ENCODE results near the gene POLR2C. TPM values are rescaled to one million over a fixed set of nuclear protein-coding genes. Genes with fewer than 3 reads are reported as not detected.
A peak's percentile ranks its signal among the peaks of the same experiment; 100 is the strongest.

The POLR2C gene
- total and polyA plus RNA-seq, 2 of the 13 experiments (the other 11 are each of a cell fraction or from before 2014, with no cell fraction given), result 104 to 216 TPM

GRCh38 chr16:57462978-57463362, 491 bp downstream of the POLR2C start:
- intact Hi-C loops (cut with micrococcal nuclease; ENCODE audit: unreplicated experiment), result loop anchor here (1.0 kb wide), 1 partner anchor 56 kb away; no protein-coding TSS in a partner anchor
- no peak overlapping the region for H2AFZ ChIP-seq (ENCODE audit: low read length)
- H3K9me3 ChIP-seq (ENCODE audit: low read length), result no peaks in the 10 kb centered on the region
- H3K9ac ChIP-seq (ENCODE audit: insufficient read depth, low read depth, low read length), result peak overlapping the region; percentile 94
- FAIRE-seq (no peak), DNase-seq (ENCODE audit: low spot score) (no peak), ATAC-seq (peak; percentile 73)
- CTCF ChIA-PET (ENCODE audit: low intra/inter-chr PET ratio, low total read pairs), result interaction anchor here (1.2 to 4.6 kb wide), 2 partner anchors 9 to 57 kb away, joined by 3 to 37 read pairs; no protein-coding TSS in a partner anchor
- POLR2A ChIA-PET, result interaction anchor here (0.7 to 3.7 kb wide), 15 partner anchors 9 to 272 kb away, joined by 3 to 52 read pairs (median 5); partner anchors contain the start of genes CIAPIN1, COQ9, DOK4 and KATNB1
- peak overlapping the region; percentile 94 to 100 (median 99) for H3K4me3 ChIP-seq (replicated peaks in 1 of 3; ENCODE audit: insufficient read depth in 1 of 3, low read depth in 2 of 3, low read length in 3 of 3)
- no peaks in the 10 kb centered on the region; a peak in 1 of 5 replicates for H3K27me3 ChIP-seq (ENCODE audit: control insufficient read depth in 1 of 2, insufficient read depth in 2 of 2, low read length in 2 of 2)
- H3K27ac ChIP-seq (ENCODE audit: extremely low read length, insufficient read depth, low read length), result peak overlapping the region; percentile 63
- no TSS peak for BruUV-seq (replicated peaks)
- H3K36me3 ChIP-seq (replicated peaks in 1 of 2; ENCODE audit: control insufficient read depth in 1 of 2, insufficient read depth in 2 of 2, low read length in 2 of 2), result peaks cover 29 to 65% of the 10 kb centered on the region in 2 experiments
- peaks cover 33% of the 10 kb centered on the region for H3K4me1 ChIP-seq (ENCODE audit: insufficient read depth, low read length)
- in situ Hi-C loops (cut with HindIII; ENCODE audit: extremely low pct_ligation_motif_present, low pct_unique_long_range_greater_than_20kb), result no loop called here
- 0% methylated on average over 9 of the region's 16 CpGs for WGBS (ENCODE audit: low lambda C conversion rate)
- peaks cover 34% of the 10 kb centered on the region for H3K79me2 ChIP-seq (ENCODE audit: insufficient read depth, low read length)
- H4K20me1 ChIP-seq (ENCODE audit: insufficient read depth, low read length), result no peaks in the 10 kb centered on the region
- H3K4me2 ChIP-seq (ENCODE audit: low read depth, low read length), result peak overlapping the region; percentile 95
- TF ChIP-seq SMAD9 (CRISPR knock-in tag; IDR thresholded peaks at IDR 0.05) (peak; percentile 70; the same call in 1 of the 2 replicates), RFX5 (IDR thresholded peaks at IDR 0.05; ENCODE audit: low read depth, low read length) (no peak), ZBTB40 (IDR thresholded peaks at IDR 0.05) (no peak), ZBTB40 (CRISPR knock-in tag; IDR thresholded peaks at IDR 0.05) (0 out of 2 replicates have a peak, but pooled peaks have one; percentile 5), ATF5 (CRISPR knock-in tag; IDR thresholded peaks at IDR 0.05; ENCODE audit: low read depth) (peak; percentile 1; the same call in 1 of the 2 replicates), KDM5A (IDR thresholded peaks at IDR 0.05; ENCODE audit: borderline replicate concordance, low read length) (peak; percentile 39; the same call in 1 of the 2 replicates), ZNF121 (CRISPR knock-in tag; IDR thresholded peaks at IDR 0.05) (no peak), ZSCAN31 (CRISPR knock-in tag; IDR thresholded peaks at IDR 0.05; ENCODE audit: low read depth) (peak; percentile 22; the same call in 1 of the 2 replicates), HINFP (CRISPR knock-in tag; IDR thresholded peaks at IDR 0.05; ENCODE audit: low read depth) (no peak), ZMAT5 (CRISPR knock-in tag; IDR thresholded peaks at IDR 0.05; ENCODE audit: borderline replicate concordance, low read depth) (no peak), ZFP36 (IDR thresholded peaks at IDR 0.05; ENCODE audit: borderline replicate concordance, low read depth, low read length, partially characterized antibody) (no peak), SNAI1 (CRISPR knock-in tag; IDR thresholded peaks at IDR 0.05; ENCODE audit: borderline replicate concordance) (0 out of 2 replicates have a peak, but pooled peaks have one; percentile 12)
